CD4-positive, alpha-beta T cell treated with Interleukin-2 at 100 ng/mL for 4 hours (primary cell): Measurements from ENCODE around the gene ALX4.

ENCODE experiments used
- DNase-seq: peaks from one replicate; pipeline ENCODE4 v3.0.0-alpha.2; 2020; ENCODE audit warnings: low spot score

Gene ALX4

DNA sequence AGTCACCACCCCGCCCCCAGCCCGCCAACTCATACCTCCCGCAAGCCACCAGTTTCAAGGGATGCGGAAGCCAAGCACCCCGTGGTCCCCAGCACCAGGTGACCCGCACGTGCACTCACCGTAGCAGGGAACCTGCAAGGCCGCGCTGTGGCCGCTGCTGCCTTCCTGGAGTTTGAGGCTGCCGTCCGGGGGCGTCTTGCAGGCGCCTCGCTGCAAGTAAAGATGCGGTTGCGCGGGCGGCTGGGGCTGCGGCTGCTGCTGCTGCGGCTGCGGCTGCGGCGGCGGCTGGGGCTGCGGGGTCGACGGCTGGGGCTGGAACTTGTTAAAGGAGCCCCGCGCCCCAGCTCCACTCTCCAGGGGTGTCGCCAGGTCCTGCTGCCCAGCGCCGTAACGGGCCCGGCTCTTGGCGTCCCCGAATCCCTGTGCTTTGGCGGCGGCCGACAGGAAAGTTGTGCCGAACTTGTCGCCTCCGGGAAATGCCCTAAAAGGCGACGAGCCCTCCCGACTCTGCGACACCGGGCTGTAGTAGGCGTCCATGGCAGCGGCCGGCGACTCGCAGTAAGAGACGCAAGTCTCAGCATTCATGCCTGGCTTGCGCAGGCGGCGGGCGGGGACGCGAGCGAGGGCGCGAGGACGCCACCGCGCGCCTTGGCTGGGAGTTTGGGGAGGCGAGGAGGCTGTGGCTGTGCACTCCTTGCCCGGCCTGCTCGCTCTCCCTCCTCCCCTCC lies at the start of gene ALX4:
ALX4 (minus strand) TSS at position 662 of the 728 bp plus-strand sequence; CDS start at position 585, 77 bp downstream.
- no peak for DNase-seq

- DNase-seq: no peak
These were observed 49.2 kb upstream of the ALX4 start for GRCh38 chr11:44359162-44359561.

DNA sequence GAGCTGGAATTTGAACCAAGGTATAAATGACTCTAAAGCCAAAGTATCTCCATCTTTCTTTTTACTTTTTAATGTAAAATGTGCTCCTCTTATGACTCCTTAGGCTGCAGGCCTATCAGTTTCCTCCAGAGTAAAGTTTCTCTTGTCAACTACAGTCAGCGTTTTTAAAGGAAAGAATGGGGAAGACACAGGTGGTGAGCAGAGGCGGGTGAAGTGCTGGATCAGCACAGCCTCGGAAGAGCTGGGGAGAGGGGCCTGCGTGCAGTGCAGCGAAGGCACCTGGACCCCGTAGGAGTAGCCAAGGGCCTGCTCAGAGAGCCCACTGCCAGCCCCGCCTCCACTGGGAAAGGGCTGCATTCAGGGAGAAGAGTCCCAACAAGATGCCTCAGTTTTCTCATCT lies 48.8 kb upstream of the ALX4 start:
- no peak for DNase-seq

DNA sequence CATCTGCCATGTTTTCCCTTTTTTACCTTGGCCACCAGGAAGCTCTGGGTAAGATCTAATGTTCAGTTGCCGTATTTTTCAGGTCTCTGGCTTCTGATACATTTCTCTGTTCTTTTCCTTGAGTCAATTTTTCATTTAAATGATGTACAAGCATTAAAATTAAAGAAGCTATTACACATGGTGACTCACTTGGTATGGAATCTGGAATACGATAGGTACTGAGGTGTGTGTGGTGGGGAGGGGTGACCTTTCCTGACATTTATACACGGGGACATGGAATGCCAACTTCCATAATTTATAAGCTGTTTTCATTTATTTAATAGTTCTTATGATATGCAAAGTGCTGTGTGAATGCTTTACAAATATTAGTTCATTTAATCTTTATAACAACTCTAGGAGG lies 47.8 kb upstream of the ALX4 start:
- DNase-seq: no peak

GRCh38 chr11:44356351-44356750 lies 46.4 kb upstream of the ALX4 start:
- DNase-seq: no peak

DNA sequence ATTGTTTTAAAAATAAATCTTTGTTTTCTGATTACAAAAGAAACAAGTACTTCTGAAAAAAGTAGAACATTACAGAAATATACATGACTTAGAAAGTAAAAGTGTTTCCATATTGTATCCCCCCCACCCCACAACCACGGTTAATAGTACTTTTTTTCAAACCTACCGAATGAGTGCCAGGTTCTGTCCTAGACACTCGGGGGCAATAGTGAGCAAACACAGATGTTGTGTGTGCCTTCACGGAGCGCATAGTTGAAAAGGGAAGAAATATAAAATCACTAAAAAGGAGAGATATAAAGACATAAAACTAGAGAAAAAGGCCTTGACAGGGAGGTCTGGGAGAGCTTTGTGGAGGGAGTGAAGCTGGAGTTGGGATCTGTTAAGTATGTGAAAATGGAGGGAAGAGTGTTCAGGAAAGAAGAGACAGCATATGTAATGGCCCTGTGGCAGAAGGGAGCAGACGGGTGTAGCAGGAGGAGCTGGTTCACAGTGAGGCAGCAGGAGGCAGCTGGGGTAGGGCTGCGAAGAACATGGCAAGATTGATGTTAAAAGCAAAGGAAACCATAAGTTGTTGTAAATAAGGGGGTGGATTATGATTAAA lies 42.1 kb upstream of the ALX4 start:
- no peak for DNase-seq

- no peak for DNase-seq
These were observed 41.2 kb upstream of the ALX4 start for GRCh38 chr11:44351006-44351660.

DNA sequence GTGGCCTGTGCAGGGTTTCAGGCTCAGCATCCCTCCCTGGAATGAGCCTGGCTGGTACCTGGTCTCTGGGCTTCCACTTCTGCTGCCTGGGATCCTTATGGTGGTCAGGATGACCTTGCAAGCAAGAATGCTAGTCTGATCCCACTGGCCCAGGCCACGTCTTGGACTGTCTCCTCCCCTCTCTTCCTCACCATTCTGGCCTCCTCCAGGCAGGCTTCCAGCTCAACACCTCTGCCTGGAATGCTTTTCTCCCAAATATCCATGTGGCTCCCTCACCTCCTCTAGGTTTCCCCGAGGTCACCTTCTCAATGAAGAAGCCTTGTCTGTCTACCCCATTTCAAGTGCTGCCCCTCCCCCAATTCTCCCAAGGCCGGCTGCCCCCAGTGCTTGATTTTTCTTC lies 39.4 kb upstream of the ALX4 start:
- no peak for DNase-seq

GRCh38 chr11:44348721-44349120 lies 38.8 kb upstream of the ALX4 start:
- no peak for DNase-seq

GRCh38 chr11:44348114-44348513 lies 38.2 kb upstream of the ALX4 start:
- DNase-seq: no peak

DNA sequence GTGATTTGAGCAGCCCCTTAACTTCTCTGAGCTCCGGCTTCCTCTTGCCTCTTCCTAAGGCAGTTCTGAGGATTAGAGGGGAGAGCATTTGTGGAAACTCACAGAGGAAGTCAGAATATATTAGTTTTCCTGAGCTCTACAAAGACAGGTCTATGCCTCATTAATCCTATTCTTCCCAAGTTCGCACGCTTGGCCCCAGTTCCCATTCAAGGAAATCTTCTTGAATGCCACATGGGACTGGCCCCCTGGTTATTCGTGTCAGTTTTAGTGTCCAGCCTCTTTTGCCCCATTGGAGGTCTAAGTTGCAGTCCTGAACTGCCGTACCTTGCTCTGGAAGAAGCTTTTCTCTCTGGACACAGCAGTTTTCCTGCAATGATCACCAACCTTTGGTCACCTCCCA lies 37.6 kb upstream of the ALX4 start:
- DNase-seq: no peak

DNA sequence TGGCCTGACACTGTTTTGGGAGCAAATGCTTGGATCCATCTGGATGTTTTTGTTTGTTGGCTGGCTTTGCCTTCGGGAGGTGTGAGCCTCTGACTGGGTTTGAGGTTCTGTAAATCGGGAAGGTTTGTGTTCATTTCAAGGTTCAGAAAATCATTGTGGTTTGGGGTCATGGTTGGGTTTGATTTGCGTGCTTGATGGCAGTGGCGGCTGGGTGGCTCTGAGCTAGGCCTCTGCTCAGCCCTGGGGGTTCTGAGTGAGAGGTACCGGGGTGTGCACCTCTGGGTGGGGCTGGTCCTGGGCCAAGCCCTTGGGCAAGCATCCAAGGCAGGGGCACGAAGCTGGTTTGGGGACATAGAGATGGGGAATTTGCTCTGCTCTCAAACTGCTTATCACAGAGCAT lies 37.0 kb upstream of the ALX4 start:
- no peak for DNase-seq

GRCh38 chr11:44345781-44346180 lies 35.8 kb upstream of the ALX4 start:
- DNase-seq: no peak

- no peak for DNase-seq
These were observed 35.0 kb upstream of the ALX4 start for GRCh38 chr11:44344921-44345320.

GRCh38 chr11:44344423-44344820 lies 34.5 kb upstream of the ALX4 start:
- no peak for DNase-seq

DNA sequence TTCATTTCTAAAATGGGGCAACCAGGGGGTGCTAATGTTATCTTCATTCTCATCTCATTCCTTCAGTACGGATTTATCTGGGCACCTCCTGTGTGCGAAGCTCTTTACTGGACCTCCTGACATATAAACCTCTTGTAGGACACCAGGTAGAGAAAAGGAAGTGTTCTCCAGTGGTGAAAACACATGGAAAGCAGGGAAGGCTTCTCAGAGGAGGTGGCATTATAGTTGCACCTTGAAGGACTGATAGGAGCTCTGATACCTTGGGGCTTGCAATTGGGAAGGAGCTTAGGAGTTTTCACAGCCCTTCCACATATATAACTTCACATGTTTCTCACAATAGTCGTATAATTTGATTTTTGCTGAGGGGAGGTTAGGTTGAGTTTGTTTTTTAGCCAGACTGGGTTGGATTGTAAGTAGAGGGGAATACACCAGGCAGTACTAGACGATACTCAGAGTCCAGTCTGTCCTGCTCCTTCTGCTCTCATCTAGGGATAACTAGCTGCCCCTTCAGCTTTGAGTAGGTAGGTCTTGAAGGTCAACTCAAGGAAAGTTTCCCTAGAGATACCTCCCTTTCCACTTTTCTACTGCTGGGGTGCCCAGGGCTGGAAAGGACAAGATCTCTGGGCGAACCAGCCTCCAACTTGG lies 34.0 kb upstream of the ALX4 start:
- DNase-seq: no peak

- DNase-seq: no peak
These were observed 32.7 kb upstream of the ALX4 start for GRCh38 chr11:44342616-44343015.

DNA sequence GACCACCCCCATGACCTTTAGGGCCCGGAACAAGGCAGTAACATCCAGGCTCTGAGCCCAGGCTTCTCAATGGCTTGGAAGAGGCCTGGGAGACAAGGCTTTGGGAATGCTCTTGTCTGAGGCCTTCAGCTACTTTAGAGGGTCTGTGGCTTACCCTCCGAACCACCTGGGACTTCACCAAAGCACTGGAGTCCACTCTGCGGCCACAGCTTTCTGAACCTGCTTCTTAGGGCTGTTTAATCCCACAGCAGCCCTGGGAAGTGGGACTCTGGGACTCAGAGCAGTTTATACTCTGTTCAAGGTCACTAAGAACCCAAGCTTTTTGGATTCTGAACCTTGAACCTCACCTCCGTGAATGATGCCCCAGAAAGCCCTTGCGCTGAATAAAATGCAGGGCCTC lies 30.7 kb upstream of the ALX4 start:
- DNase-seq: no peak

DNA sequence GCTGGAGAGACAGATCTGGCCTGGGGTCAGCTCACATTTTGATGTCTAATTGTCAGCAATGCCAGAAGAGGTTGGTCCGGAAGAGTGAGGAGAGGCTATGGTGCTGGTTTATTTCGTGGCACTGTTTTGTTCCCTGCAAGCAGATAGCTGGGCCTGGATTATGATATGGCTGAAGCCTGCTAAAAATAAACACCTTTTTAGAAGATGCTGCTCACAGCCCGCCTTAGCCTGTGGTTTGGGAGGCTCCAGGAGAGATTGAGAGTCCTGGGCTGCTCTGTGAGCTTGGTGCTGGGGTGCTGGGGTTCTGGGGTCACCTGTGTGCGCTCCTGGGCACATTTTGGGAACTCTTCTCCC lies 29.6 kb upstream of the ALX4 start:
- DNase-seq: no peak

- DNase-seq: no peak
These were observed 29.0 kb upstream of the ALX4 start for GRCh38 chr11:44338698-44339529.

- DNase-seq: no peak
These were observed 28.1 kb upstream of the ALX4 start for GRCh38 chr11:44338026-44338425.

- DNase-seq: no peak
These were observed 26.0 kb upstream of the ALX4 start for GRCh38 chr11:44335919-44336318.
